ENCODE measurements around the gene CLEC11A. TPM values are rescaled to one million over a fixed set of nuclear protein-coding genes. Genes with fewer than 3 reads are reported as not detected.

The CLEC11A gene
- total and polyA plus RNA-seq, 9 of the 15 experiments (the other 6 are each of a cell fraction or from before 2014, with no cell fraction given): 0.39 to 43.9 (median 3.4) TPM

GRCh38 chr19:50741179-50741933, 18.2 kb downstream of the CLEC11A start (continued):
- TF ChIP-seq ZNF263 (CRISPR knock-in tag; IDR thresholded peaks at IDR 0.05; ENCODE audit: borderline replicate concordance) (no peak), SMAD1 (IDR thresholded peaks at IDR 0.05; ENCODE audit: low read depth, low read length, partially characterized antibody) (peak; percentile 65), ZNF583 (CRISPR knock-in tag; IDR thresholded peaks at IDR 0.05) (no peak), GATAD2A (IDR thresholded peaks at IDR 0.05) (peak; percentile 27; the same call in 1 of the 2 replicates), ARHGAP35 (IDR thresholded peaks at IDR 0.05; ENCODE audit: partially characterized antibody) (no peak), HNRNPH1 (optimal IDR thresholded peaks at IDR 0.05; ENCODE audit: low read depth, low read length) (no peak), NCOR1 (IDR thresholded peaks at IDR 0.05) (peak; percentile 83), NCOA6 (IDR thresholded peaks at IDR 0.05) (no peak), BCLAF1 (IDR thresholded peaks at IDR 0.05; ENCODE audit: borderline replicate concordance in 1 of 2, control insufficient read depth in 1 of 2, low read depth in 2 of 2, low read length in 1 of 2) (no peak), NCOA4 (IDR thresholded peaks at IDR 0.05; ENCODE audit: partially characterized antibody) (no peak), NFE2 (IDR thresholded peaks at IDR 0.05; ENCODE audit: low read depth) (no peak), NR4A1 (CRISPR knock-in tag; IDR thresholded peaks at IDR 0.05) (no peak; the same call in 1 of the 2 replicates), NR4A1 (tag; IDR thresholded peaks at IDR 0.05) (peak; percentile 79; the same call in 1 of the 2 replicates), ZNF764 (CRISPR knock-in tag; IDR thresholded peaks at IDR 0.05; ENCODE audit: low read depth) (no peak), ZNF589 (CRISPR knock-in tag; IDR thresholded peaks at IDR 0.05; ENCODE audit: low read depth) (peak; percentile 54; the same call in 1 of the 2 replicates), HEY1 (CRISPR knock-in tag; IDR thresholded peaks at IDR 0.05; ENCODE audit: borderline replicate concordance) (no peak), ETV1 (tag; conservative IDR thresholded peaks at IDR 0.05; ENCODE audit: low read depth) (peak; percentile 81), PHB (CRISPR knock-in tag; IDR thresholded peaks at IDR 0.05) (no peak), GATA2 (CRISPR knock-in tag; IDR thresholded peaks at IDR 0.05) (peak; percentile 40; the same call in 1 of the 2 replicates), KAT7 (CRISPR knock-in tag; IDR thresholded peaks at IDR 0.05; ENCODE audit: borderline replicate concordance) (0 out of 2 replicates have a peak, but pooled peaks have one; percentile 62), EHMT2 (IDR thresholded peaks at IDR 0.05) (peak; percentile 65; the same call in 1 of the 2 replicates), THAP7 (CRISPR knock-in tag; IDR thresholded peaks at IDR 0.05) (no peak), POLR2AphosphoS2 (IDR thresholded peaks at IDR 0.05; ENCODE audit: low read length) (no peak), BCOR (IDR thresholded peaks at IDR 0.05) (no peak), MIER1 (IDR thresholded peaks at IDR 0.05; ENCODE audit: low read depth) (0 out of 2 replicates have a peak, but pooled peaks have one; percentile 26), PHTF2 (CRISPR knock-in tag; IDR thresholded peaks at IDR 0.05) (no peak)
- TF ChIP-seq, protein P1, sequence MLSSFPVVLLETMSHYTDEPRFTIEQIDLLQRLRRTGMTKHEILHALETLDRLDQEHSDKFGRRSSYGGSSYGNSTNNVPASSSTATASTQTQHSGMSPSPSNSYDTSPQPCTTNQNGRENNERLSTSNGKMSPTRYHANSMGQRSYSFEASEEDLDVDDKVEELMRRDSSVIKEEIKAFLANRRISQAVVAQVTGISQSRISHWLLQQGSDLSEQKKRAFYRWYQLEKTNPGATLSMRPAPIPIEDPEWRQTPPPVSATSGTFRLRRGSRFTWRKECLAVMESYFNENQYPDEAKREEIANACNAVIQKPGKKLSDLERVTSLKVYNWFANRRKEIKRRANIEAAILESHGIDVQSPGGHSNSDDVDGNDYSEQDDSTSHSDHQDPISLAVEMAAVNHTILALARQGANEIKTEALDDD (IDR thresholded peaks at IDR 0.05): no peak
